GM23338 (cell line): Measurements from ENCODE around the gene ATG16L2. TPM values are rescaled to one million over a fixed set of nuclear protein-coding genes. Genes with fewer than 3 reads are reported as not detected.

Experiments
- ATAC-seq: fragments of 200-7000 bp; cut with Tn5 transposase; 3 replicates; pipeline ENCODE4 v1.9.1; 2020
- DNase-seq: peaks from one replicate; pipeline ENCODE4 v3.0.0-alpha.2; 2015; ENCODE audit warnings: low spot score
- H2AFZ ChIP-seq: fragments of 200-600 bp; sonication (generic); 2 replicates; pipeline ENCODE4 v1.8.0; 2016; ENCODE audit warnings: antibody characterized with exemption, mild to moderate bottlenecking, moderate library complexity
- H3F3A ChIP-seq: fragments of 200-600 bp; sonication (generic); replicated peaks from 2 replicates; pipeline ENCODE4 v1.8.0; 2017; ENCODE audit warnings: antibody characterized with exemption, mixed run types, low read depth
- H3K27ac ChIP-seq: fragments of 200-600 bp; sonication (generic); 2 replicates; pipeline ENCODE4 v1.6.1; 2016; ENCODE audit warnings: low read depth
- H3K27me3 ChIP-seq: fragments of 200-600 bp; sonication (generic); 2 replicates; pipeline ENCODE4 v1.8.0; 2016; ENCODE audit warnings: mild to moderate bottlenecking, mixed run types, moderate library complexity; ENCODE audit not compliant: insufficient read depth
- H3K36me3 ChIP-seq: fragments of 200-600 bp; sonication (generic); 2 replicates; pipeline ENCODE4 v1.8.0; 2016; ENCODE audit warnings: mild to moderate bottlenecking; ENCODE audit not compliant: insufficient read depth
- H3K4me1 ChIP-seq: fragments of 200-600 bp; sonication (generic); 2 replicates; pipeline ENCODE4 v1.8.0; 2016; ENCODE audit warnings: mild to moderate bottlenecking, moderate library complexity; ENCODE audit not compliant: insufficient read depth
- H3K4me2 ChIP-seq: fragments of 200-600 bp; sonication (generic); 2 replicates; pipeline ENCODE4 v1.7.1; 2017; ENCODE audit warnings: mixed run types
- H3K4me3 ChIP-seq: fragments of 200-600 bp; sonication (generic); 2 replicates; pipeline ENCODE4 v1.6.1; 2016; ENCODE audit warnings: mixed run types
- H3K79me2 ChIP-seq: fragments of 200-600 bp; sonication (generic); replicated peaks from 2 replicates; pipeline ENCODE4 v1.8.0; 2017; ENCODE audit warnings: mild to moderate bottlenecking; ENCODE audit not compliant: insufficient read depth
- H3K9me2 ChIP-seq: fragments of 200-600 bp; sonication (generic); 2 replicates; pipeline ENCODE4 v1.8.0; 2017; ENCODE audit not compliant: insufficient read depth
- H4K20me1 ChIP-seq: fragments of 200-600 bp; sonication (generic); replicated peaks from 2 replicates; pipeline ENCODE4 v1.8.0; 2017; ENCODE audit warnings: mild to moderate bottlenecking; ENCODE audit not compliant: insufficient read depth
- H3K27ac Mint-ChIP-seq: 2 replicates; pipeline ENCODE4 v1.8.0; 2020; ENCODE audit warnings: inconsistent platforms, mild to moderate bottlenecking, moderate library complexity, mixed read lengths
- H3K27me3 Mint-ChIP-seq: 3 replicates; pipeline ENCODE4 v1.8.0; 2022; ENCODE audit warnings: low read depth, mild to moderate bottlenecking, moderate library complexity, mixed read lengths, inconsistent platforms; ENCODE audit not compliant: insufficient read depth, poor library complexity
- H3K36me3 Mint-ChIP-seq: 3 replicates; pipeline ENCODE4 v1.8.0; 2021; ENCODE audit warnings: low read depth, mild to moderate bottlenecking, inconsistent platforms, moderate library complexity, mixed read lengths
- H3K4me1 Mint-ChIP-seq: 3 replicates; pipeline ENCODE4 v1.8.0; 2020; ENCODE audit warnings: mild to moderate bottlenecking, inconsistent platforms, mixed read lengths
- H3K4me3 Mint-ChIP-seq: 3 replicates; pipeline ENCODE4 v1.8.0; 2021; ENCODE audit warnings: moderate library complexity, mild to moderate bottlenecking, inconsistent platforms, mixed read lengths
- H3K9me3 Mint-ChIP-seq: 3 replicates; pipeline ENCODE4 v1.8.0; 2020; ENCODE audit warnings: moderate library complexity, mild to moderate bottlenecking, inconsistent platforms, mixed read lengths
- CREB1 ChIP-seq: fragments of 250-450 bp; sonication (Bioruptor Pico); IDR thresholded peaks from 2 replicates; pipeline ENCODE4 v1.5.0; 2020; ENCODE audit warnings: low read depth, mild to moderate bottlenecking, moderate library complexity
- ETS1 ChIP-seq: IDR thresholded peaks from 2 replicates; pipeline ENCODE4 v1.6.1; 2016; ENCODE audit warnings: antibody characterized with exemption
- EZH2 ChIP-seq: fragments of 200-600 bp; sonication (generic); IDR thresholded peaks from one replicate; pipeline ENCODE4 v1.8.0; 2017; ENCODE audit warnings: antibody characterized with exemption, mild to moderate bottlenecking, low read depth; ENCODE audit not compliant: unreplicated experiment
- EZH2phosphoT487 ChIP-seq: fragments of 200-600 bp; sonication (generic); IDR thresholded peaks from one replicate; pipeline ENCODE4 v1.8.1; 2018; ENCODE audit warnings: antibody characterized with exemption; ENCODE audit not compliant: unreplicated experiment
- JUNB ChIP-seq: IDR thresholded peaks from one replicate; pipeline ENCODE4 v1.6.1; 2016; ENCODE audit warnings: antibody characterized with exemption; ENCODE audit not compliant: unreplicated experiment
- NANOG ChIP-seq: IDR thresholded peaks from 2 replicates; pipeline ENCODE4 v1.6.1; 2016; ENCODE audit warnings: antibody characterized with exemption, borderline replicate concordance
- POLR2AphosphoS5 ChIP-seq: IDR thresholded peaks from 2 replicates; pipeline ENCODE4 v1.6.1; 2016; ENCODE audit warnings: antibody characterized with exemption, low read depth
- REST ChIP-seq: IDR thresholded peaks from one replicate; pipeline ENCODE4 v1.6.1; 2018; ENCODE audit warnings: antibody characterized with exemption; ENCODE audit not compliant: unreplicated experiment
- STAT1 ChIP-seq: IDR thresholded peaks from one replicate; pipeline ENCODE4 v1.6.1; 2016; ENCODE audit warnings: antibody characterized with exemption; ENCODE audit not compliant: unreplicated experiment
- ZNF114 ChIP-seq: fragments of 250-450 bp; sonication (Bioruptor Pico); IDR thresholded peaks from 2 replicates; pipeline ENCODE4 v1.5.0; 2020; ENCODE audit warnings: mild to moderate bottlenecking, moderate library complexity
- ZNF331 ChIP-seq: fragments of 250-450 bp; sonication (Bioruptor Pico); IDR thresholded peaks from 2 replicates; pipeline ENCODE4 v1.5.0; 2020; ENCODE audit warnings: low read depth, mild to moderate bottlenecking, moderate library complexity
- ZNF462 ChIP-seq: fragments of 250-450 bp; sonication (Bioruptor Pico); IDR thresholded peaks from 2 replicates; pipeline ENCODE4 v1.5.0; 2020; ENCODE audit warnings: mild to moderate bottlenecking, moderate library complexity
- polyA plus RNA-seq: library from polyadenylated mRNA; unstranded; fragments of >200 nt; fragmentation: Nextera tagmentation; extraction: Ambion mirVana; gene quantifications from 2 replicates; pipeline ENCODE4 v1.2.1, GENCODE V29; 2016
- total RNA-seq: library from RNA; depleted of rRNA; stranded (reverse); fragments of >200 nt; shearing (Covaris generic); gene quantifications from 2 replicates; pipeline ENCODE4 v1.2.3, GENCODE V29; 2014
- TF ChIP-seq, protein P1 (sequence below), 2 experiments: fragments of 200-600 bp in 1 of 2; sonication (generic) in 1 of 2; conservative IDR thresholded peaks; 2 replicates each; pipeline versions ENCODE4 v1.5.1 to v1.6.1; 2016 to 2017; ENCODE audit warnings: antibody characterized with exemption in 2 of 2, low read depth in 2 of 2, mild to moderate bottlenecking in 2 of 2, moderate library complexity in 1 of 2

Gene ATG16L2
- total and polyA plus RNA-seq, 2 experiments from 2014 or later = 9.6 to 24.6 TPM

DNA sequence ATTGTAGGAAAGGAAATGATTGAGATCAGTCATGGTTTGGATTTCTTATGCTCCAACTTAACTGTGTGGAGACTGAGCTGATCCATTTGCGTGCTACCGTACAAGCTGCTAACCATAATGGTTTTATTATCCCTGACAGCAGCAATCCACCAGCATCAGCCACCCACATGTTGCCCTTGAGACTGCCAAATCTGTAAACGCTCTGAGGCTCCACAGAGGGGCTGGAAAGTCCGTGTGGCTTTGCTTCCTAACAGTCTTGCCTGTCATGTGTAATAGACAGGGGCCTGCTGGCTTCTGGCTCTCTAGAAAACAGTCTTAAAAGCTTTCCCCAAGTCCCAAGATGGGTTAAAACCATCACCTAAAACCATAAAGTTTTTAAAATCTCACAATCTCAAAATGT is 30.1 kb downstream of the ATG16L2 start:
- TF ChIP-seq, protein P1, sequence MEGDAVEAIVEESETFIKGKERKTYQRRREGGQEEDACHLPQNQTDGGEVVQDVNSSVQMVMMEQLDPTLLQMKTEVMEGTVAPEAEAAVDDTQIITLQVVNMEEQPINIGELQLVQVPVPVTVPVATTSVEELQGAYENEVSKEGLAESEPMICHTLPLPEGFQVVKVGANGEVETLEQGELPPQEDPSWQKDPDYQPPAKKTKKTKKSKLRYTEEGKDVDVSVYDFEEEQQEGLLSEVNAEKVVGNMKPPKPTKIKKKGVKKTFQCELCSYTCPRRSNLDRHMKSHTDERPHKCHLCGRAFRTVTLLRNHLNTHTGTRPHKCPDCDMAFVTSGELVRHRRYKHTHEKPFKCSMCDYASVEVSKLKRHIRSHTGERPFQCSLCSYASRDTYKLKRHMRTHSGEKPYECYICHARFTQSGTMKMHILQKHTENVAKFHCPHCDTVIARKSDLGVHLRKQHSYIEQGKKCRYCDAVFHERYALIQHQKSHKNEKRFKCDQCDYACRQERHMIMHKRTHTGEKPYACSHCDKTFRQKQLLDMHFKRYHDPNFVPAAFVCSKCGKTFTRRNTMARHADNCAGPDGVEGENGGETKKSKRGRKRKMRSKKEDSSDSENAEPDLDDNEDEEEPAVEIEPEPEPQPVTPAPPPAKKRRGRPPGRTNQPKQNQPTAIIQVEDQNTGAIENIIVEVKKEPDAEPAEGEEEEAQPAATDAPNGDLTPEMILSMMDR (conservative IDR thresholded peaks at IDR 0.05; ENCODE audit: low read depth in 2 of 2) = no peak
- TF ChIP-seq ZNF331 (no peak), REST (no peak), CREB1 (CRISPR knock-in tag) (no peak), ETS1 (no peak), POLR2AphosphoS5 (no peak), NANOG (no peak), ZNF462 (CRISPR knock-in tag) (no peak), EZH2 (no peak), ZNF114 (CRISPR knock-in tag) (no peak), STAT1 (no peak), EZH2phosphoT487 (no peak), JUNB (no peak)
- Mint-ChIP-seq H3K36me3 (no peaks in the 10 kb centered on the region), H3K4me1 (peaks cover 8% of the 10 kb centered on the region; the same call in 1 of the 3 replicates), H3K4me3 (no peak overlapping the region), H3K27ac (no peak overlapping the region), H3K9me3 (no peaks in the 10 kb centered on the region), H3K27me3 (no peaks in the 10 kb centered on the region)
- no peaks in the 10 kb centered on the region for H3K36me3 ChIP-seq
- H3F3A ChIP-seq = peaks cover 4% of the 10 kb centered on the region; the same call in 1 of the 2 replicates
- H4K20me1 ChIP-seq = no peaks in the 10 kb centered on the region; the same call in 1 of the 2 replicates
- no peak overlapping the region for H3K27ac ChIP-seq
- no peak overlapping the region for H3K4me2 ChIP-seq
- H3K9me2 ChIP-seq = no peaks in the 10 kb centered on the region
- H3K4me1 ChIP-seq = no peaks in the 10 kb centered on the region
- no peaks in the 10 kb centered on the region for H3K79me2 ChIP-seq
- no peak overlapping the region for H3K4me3 ChIP-seq
- no peak overlapping the region for H2AFZ ChIP-seq
- no peaks in the 10 kb centered on the region for H3K27me3 ChIP-seq
- ATAC-seq (no peak), DNase-seq (no peak)
